ENCODE results near the gene SAPCD1.
A peak's percentile ranks its signal among the peaks of the same experiment; 100 is the strongest.

Gene SAPCD1

DNA sequence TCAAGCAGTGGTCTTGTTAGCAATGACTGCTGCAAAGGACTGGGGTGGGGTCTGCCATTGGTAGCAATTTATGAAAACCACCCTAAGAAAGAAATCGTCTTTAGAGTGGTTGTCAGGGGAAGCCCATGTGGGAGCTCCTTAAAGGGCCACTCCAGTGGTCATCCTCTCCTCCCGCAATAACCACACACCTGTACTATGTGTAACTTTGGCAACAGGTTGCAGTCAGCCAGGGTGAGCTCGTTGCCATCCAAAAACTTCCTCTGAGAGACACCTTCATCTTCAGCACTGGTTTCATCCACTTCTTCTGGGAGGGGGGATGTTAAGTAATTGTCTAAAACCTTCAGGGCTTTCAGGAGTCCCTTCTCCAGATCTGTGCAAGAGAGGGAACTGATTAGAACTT is 30.4 kb upstream of the SAPCD1 start:
- no peak overlapping the region for H3K27ac ChIP-seq (ENCODE audit: low read length)
- no peak overlapping the region for H3K9ac ChIP-seq (ENCODE audit: low read length)
- H3K4me1 ChIP-seq (ENCODE audit: control insufficient read depth, low read depth, low read length), result peaks cover 17% of the 10 kb centered on the region
- H3K9me3 ChIP-seq (ENCODE audit: control insufficient read depth, low read depth, low read length), result no peaks in the 10 kb centered on the region
- peaks cover 33% of the 10 kb centered on the region for H3K36me3 ChIP-seq (ENCODE audit: control insufficient read depth, low read depth, low read length)
- H3K4me3 ChIP-seq (ENCODE audit: low read length), result no peak overlapping the region
- H3K27me3 ChIP-seq (ENCODE audit: control insufficient read depth, insufficient read depth, low read length), result no peaks in the 10 kb centered on the region

- Histone ChIP-seq H3K4me1 (ENCODE audit: control insufficient read depth, low read depth, low read length) (peaks cover 33% of the 10 kb centered on the region), H3K27me3 (ENCODE audit: control insufficient read depth, insufficient read depth, low read length) (no peaks in the 10 kb centered on the region), H3K9me3 (ENCODE audit: control insufficient read depth, low read depth, low read length) (no peaks in the 10 kb centered on the region), H3K36me3 (ENCODE audit: control insufficient read depth, low read depth, low read length) (peaks cover 25% of the 10 kb centered on the region), H3K9ac (ENCODE audit: low read length) (no peak overlapping the region), H3K4me3 (ENCODE audit: low read length) (no peak overlapping the region), H3K27ac (ENCODE audit: low read length) (no peak overlapping the region)
These were observed 28.7 kb upstream of the SAPCD1 start for GRCh38 chr6:31733734-31734133.

DNA sequence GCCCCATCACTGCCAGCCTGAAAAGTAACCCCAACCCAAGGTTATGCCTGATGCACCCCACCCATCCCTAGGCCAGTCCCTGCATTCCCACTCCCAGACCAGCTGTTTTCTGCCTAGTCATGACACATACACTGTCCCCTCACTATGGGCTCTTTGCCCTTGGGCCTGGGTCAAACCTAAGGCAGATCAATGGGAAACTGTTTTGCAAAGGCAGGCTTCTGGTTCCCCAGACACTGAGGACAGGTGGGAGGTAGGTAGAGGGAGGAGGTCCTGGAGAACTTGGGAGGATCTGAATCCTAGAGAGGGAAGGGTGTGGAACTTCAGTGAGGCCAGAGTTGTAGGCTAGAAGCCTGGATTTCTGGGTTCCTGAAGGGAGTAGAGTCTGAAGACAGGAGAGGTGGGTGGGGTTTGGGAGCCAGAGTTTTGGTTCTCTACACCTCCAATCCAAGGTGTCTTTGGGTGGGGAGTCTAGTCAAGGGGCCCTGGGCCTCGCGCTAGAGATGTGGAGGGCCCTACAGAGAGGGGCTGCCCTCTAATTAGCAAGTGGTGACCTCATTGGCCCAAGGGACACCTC is 28.1 kb upstream of the SAPCD1 start:
- Histone ChIP-seq H3K36me3 (ENCODE audit: control insufficient read depth, low read depth, low read length) (peaks cover 25% of the 10 kb centered on the region), H3K27me3 (ENCODE audit: control insufficient read depth, insufficient read depth, low read length) (no peaks in the 10 kb centered on the region), H3K4me1 (ENCODE audit: control insufficient read depth, low read depth, low read length) (peaks cover 37% of the 10 kb centered on the region), H3K9me3 (ENCODE audit: control insufficient read depth, low read depth, low read length) (no peaks in the 10 kb centered on the region), H3K9ac (ENCODE audit: low read length) (peak overlapping the region; percentile 66), H3K27ac (ENCODE audit: low read length) (no peak overlapping the region), H3K4me3 (ENCODE audit: low read length) (peak overlapping the region; percentile 69)

DNA sequence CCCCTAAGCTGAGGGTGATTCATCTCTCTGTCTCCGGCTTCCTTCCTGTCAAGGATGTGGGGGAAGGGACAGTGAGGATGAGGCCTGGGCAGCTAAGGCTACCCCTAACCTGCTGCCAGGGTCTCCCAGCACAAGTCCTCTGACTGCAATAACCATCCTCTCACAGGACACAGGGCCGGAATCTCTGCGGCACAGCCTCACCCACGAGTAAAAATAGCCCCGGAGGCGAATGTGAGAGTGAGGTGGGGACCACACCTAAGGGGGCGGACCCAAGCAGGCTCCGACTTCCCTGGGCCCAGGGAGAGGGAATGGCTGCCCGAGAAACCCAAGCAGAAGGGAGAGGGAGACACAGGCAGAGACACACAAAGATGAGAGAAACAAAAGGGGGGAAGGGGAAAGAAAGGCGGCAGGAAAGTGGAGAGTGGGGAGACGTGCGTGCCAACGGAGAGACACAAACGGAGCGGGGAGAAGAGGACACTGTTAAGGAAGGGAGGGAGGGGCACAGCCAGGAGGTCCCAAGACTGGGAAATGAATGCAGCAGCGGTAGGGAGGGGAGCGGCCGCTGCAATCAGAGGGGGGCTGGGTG is 27.5 kb upstream of the SAPCD1 start:
- peak overlapping the region; percentile 66 for H3K9ac ChIP-seq (ENCODE audit: low read length)
- H3K27ac ChIP-seq (ENCODE audit: low read length), result peak overlapping the region; percentile 55
- H3K27me3 ChIP-seq (ENCODE audit: control insufficient read depth, insufficient read depth, low read length), result no peaks in the 10 kb centered on the region
- peaks cover 39% of the 10 kb centered on the region for H3K4me1 ChIP-seq (ENCODE audit: control insufficient read depth, low read depth, low read length)
- H3K9me3 ChIP-seq (ENCODE audit: control insufficient read depth, low read depth, low read length), result no peaks in the 10 kb centered on the region
- H3K4me3 ChIP-seq (ENCODE audit: low read length), result peak overlapping the region; percentile 69
- peaks cover 25% of the 10 kb centered on the region for H3K36me3 ChIP-seq (ENCODE audit: control insufficient read depth, low read depth, low read length)

DNA sequence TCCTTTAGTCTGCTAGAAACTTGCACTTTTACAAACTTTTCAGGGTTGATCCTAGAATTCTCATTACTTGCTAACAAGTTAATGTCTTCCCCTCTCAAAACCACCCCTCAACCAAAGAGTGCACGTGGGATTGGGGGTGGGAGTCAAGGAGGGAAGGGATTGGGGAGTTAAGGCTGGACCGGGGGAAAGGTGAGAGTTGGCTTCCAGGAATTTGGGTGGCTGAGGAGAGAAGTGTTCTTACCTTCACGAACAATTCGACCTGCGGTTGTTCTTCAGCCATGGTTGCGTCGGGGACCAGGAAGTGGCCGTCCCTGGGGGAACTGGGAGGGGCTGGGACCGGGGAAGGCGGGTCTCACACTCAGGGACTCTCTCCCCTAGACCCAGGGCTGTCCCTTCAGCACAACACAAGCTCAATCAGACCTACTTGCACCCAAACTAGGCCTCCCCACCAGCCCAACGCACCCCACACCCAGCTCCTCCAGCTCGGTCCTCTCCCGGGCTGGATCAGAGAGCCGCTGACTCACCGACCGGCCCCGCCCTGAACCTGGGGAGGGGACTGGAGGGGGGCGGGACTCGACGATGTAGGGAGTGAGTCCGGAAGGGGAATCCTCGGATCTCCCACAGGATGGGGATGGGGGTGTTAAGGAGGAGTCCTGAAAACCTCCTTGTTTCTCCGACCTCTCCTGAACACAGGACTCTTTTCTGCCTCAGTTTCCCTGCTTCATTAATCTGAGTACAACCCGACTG is 26.3 kb upstream of the SAPCD1 start, which contains the start of gene CLIC1:
TSS of gene CLIC1 (minus strand) at position 510 of the 747 bp plus-strand sequence. CDS start at position 280, 230 bp downstream.
- Histone ChIP-seq H3K27me3 (ENCODE audit: control insufficient read depth, insufficient read depth, low read length) (no peaks in the 10 kb centered on the region), H3K9me3 (ENCODE audit: control insufficient read depth, low read depth, low read length) (no peaks in the 10 kb centered on the region), H3K36me3 (ENCODE audit: control insufficient read depth, low read depth, low read length) (peaks cover 25% of the 10 kb centered on the region), H3K4me3 (ENCODE audit: low read length) (peak within 1 kb of the TSS; percentile 69), H3K27ac (ENCODE audit: low read length) (peak within 1 kb of the TSS; percentile 78), H3K4me1 (ENCODE audit: control insufficient read depth, low read depth, low read length) (peaks cover 34% of the 10 kb centered on the region), H3K9ac (ENCODE audit: low read length) (peak within 1 kb of the TSS; percentile 66)

GRCh38 chr6:31736768-31737314 is 25.6 kb upstream of the SAPCD1 start:
- peaks cover 34% of the 10 kb centered on the region for H3K4me1 ChIP-seq (ENCODE audit: control insufficient read depth, low read depth, low read length)

DNA sequence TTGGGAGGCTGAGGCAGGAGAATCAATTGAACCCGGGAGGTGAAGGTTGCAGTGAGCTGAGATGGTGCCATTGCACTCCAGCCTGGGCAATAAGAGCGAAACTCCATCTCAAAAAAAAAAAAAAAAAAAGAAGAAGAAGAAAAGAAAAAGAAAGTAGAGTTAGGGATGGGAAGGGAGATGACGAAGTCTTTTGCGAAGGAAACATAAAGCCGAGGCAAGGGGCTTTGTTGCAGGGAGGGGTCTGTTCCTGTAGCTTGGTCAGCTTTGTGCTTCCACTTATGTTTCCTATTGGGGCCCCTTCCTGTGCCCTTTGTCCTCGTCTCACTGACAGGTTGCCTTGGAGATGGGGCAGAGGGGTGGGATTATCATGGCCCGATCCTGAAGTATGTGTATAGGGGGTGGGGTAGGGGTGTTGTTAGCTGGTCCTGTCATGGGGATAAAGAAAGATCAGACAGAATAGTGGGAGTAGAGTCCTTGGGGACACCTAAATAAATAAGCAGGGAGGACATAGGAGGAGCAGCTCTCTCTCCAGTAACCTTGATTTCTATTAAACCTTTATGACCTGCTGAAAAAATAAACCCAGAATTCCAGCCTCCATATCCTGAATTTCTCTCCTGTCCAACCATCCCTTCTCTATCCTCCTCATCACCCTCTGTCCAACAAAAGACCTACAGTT is 25.0 kb upstream of the SAPCD1 start:
- peak overlapping the region; percentile 69 for H3K4me3 ChIP-seq (ENCODE audit: low read length)
- H3K4me1 ChIP-seq (ENCODE audit: control insufficient read depth, low read depth, low read length), result peaks cover 34% of the 10 kb centered on the region
- peak overlapping the region; percentile 37 for H3K9ac ChIP-seq (ENCODE audit: low read length)
- peak overlapping the region; percentile 44 for H3K27ac ChIP-seq (ENCODE audit: low read length)
- H3K36me3 ChIP-seq (ENCODE audit: control insufficient read depth, low read depth, low read length), result peaks cover 18% of the 10 kb centered on the region
- H3K9me3 ChIP-seq (ENCODE audit: control insufficient read depth, low read depth, low read length), result no peaks in the 10 kb centered on the region
- H3K27me3 ChIP-seq (ENCODE audit: control insufficient read depth, insufficient read depth, low read length), result no peaks in the 10 kb centered on the region

More at GRCh38 chr6:31736768-31737314, 25.6 kb upstream of the SAPCD1 start:
- Histone ChIP-seq H3K4me3 (ENCODE audit: low read length) (peak overlapping the region; percentile 69), H3K27me3 (ENCODE audit: control insufficient read depth, insufficient read depth, low read length) (no peaks in the 10 kb centered on the region), H3K27ac (ENCODE audit: low read length) (peak overlapping the region; percentile 78), H3K9me3 (ENCODE audit: control insufficient read depth, low read depth, low read length) (no peaks in the 10 kb centered on the region), H3K9ac (ENCODE audit: low read length) (peak overlapping the region; percentile 66), H3K36me3 (ENCODE audit: control insufficient read depth, low read depth, low read length) (peaks cover 20% of the 10 kb centered on the region)

- Histone ChIP-seq H3K27me3 (ENCODE audit: control insufficient read depth, insufficient read depth, low read length) (no peaks in the 10 kb centered on the region), H3K9ac (ENCODE audit: low read length) (peak overlapping the region; percentile 37), H3K9me3 (ENCODE audit: control insufficient read depth, low read depth, low read length) (no peaks in the 10 kb centered on the region), H3K4me3 (ENCODE audit: low read length) (peak overlapping the region; percentile 69), H3K27ac (ENCODE audit: low read length) (peak overlapping the region; percentile 44), H3K4me1 (ENCODE audit: control insufficient read depth, low read depth, low read length) (peaks cover 34% of the 10 kb centered on the region), H3K36me3 (ENCODE audit: control insufficient read depth, low read depth, low read length) (peaks cover 14% of the 10 kb centered on the region)
These were observed 24.2 kb upstream of the SAPCD1 start for GRCh38 chr6:31737991-31738979.

DNA sequence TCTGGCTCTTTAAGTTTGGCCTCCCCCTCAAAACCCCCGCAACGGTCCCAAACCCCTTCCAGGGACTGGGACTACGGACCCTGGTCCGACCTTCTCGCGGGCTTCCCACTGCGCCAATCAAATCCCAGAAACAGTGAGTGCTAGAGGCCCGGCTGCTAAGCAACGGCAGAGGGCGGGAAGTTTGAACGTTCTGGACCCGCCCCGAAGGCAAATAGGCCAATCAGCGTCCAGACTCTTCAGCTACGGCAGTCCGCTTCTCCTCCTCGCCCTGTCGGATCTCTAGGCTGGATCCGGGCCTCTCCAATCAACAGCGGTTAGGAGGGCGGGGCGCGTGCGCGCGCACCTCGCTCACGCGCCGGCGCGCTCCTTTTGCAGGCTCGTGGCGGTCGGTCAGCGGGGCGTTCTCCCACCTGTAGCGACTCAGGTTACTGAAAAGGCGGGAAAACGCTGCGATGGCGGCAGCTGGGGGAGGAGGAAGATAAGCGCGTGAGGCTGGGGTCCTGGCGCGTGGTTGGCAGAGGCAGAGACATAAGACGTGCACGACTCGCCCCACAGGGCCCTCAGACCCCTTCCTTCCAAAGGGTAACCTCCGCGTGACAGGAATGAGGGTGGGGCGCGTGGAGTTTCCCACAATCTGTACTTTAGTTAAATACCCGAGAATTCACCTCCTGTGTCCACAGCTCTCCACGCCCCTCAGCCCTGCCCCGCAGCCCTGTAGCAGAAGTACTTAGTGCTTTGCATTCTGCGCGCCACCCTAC is 22.6 kb upstream of the SAPCD1 start, which contains the start of gene MSH5:
TSS of gene MSH5 (plus strand) at position 367 of the 758 bp plus-strand sequence. CDS start 462 bp downstream, outside the sequence.
- peak within 1 kb of the TSS; percentile 97 for H3K27ac ChIP-seq (ENCODE audit: low read length)
- H3K4me3 ChIP-seq (ENCODE audit: low read length), result peak within 1 kb of the TSS; percentile 72
- peaks cover 5% of the 10 kb centered on the region for H3K36me3 ChIP-seq (ENCODE audit: control insufficient read depth, low read depth, low read length)
- H3K27me3 ChIP-seq (ENCODE audit: control insufficient read depth, insufficient read depth, low read length), result no peaks in the 10 kb centered on the region
- H3K9ac ChIP-seq (ENCODE audit: low read length), result peak within 1 kb of the TSS; percentile 97
- peaks cover 27% of the 10 kb centered on the region for H3K4me1 ChIP-seq (ENCODE audit: control insufficient read depth, low read depth, low read length)
- H3K9me3 ChIP-seq (ENCODE audit: control insufficient read depth, low read depth, low read length), result no peaks in the 10 kb centered on the region

Measured in iPS-18a (cell line).